Measurements from ENCODE around the gene KLC4. TPM values are rescaled to one million over a fixed set of nuclear protein-coding genes. Genes with fewer than 3 reads are reported as not detected.
A peak's percentile ranks its signal among the peaks of the same experiment; 100 is the strongest.
"Not testable (repeated sequence)": the region's sequence is repeated elsewhere in the genome, so short reads cannot be mapped to it uniquely, and the experiment has no call there.

KLC4 gene
- total RNA-seq, 1 donor, result 17.7 TPM

DNA sequence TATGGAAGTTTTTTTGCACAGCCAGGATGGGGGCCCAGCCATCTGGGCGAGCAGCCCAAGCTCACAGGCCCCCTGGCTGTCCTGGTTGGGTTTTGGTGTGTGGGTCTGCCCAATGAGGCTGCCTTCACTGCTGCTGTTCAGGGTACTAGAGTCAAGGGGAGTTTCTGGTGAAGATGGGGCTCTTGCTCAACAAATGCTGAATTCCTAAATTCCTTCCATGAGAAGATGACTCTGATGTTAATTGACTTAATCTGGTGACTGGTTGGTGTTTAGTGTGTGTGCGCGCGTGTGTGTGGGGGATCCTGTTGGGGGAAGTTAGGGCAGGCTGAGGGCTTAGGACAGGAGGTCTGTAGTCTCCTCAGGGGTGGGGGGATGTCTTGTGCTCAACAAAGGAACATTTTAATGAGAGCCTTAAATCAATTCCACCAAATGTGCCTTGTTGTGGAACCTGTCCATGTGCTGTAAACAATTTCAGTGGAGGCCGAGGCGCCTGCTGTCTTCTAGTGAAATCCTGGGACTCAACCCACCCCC lies 18.6 kb downstream of the KLC4 start:
- H3K36me3 ChIP-seq (ENCODE audit: insufficient read depth, low read length), result peaks cover 4% of the 10 kb centered on the region
- TF ChIP-seq, protein P1, sequence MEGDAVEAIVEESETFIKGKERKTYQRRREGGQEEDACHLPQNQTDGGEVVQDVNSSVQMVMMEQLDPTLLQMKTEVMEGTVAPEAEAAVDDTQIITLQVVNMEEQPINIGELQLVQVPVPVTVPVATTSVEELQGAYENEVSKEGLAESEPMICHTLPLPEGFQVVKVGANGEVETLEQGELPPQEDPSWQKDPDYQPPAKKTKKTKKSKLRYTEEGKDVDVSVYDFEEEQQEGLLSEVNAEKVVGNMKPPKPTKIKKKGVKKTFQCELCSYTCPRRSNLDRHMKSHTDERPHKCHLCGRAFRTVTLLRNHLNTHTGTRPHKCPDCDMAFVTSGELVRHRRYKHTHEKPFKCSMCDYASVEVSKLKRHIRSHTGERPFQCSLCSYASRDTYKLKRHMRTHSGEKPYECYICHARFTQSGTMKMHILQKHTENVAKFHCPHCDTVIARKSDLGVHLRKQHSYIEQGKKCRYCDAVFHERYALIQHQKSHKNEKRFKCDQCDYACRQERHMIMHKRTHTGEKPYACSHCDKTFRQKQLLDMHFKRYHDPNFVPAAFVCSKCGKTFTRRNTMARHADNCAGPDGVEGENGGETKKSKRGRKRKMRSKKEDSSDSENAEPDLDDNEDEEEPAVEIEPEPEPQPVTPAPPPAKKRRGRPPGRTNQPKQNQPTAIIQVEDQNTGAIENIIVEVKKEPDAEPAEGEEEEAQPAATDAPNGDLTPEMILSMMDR (IDR thresholded peaks at IDR 0.05; ENCODE audit: extremely low read depth, low read depth, low read length), result no peak
- peaks cover 32% of the 10 kb centered on the region for H3K4me1 ChIP-seq (ENCODE audit: insufficient read depth, low read length)
- H3K79me2 ChIP-seq (ENCODE audit: insufficient read depth, low read length), result peaks cover 53% of the 10 kb centered on the region
- no peaks in the 10 kb centered on the region for H3K27me3 ChIP-seq (ENCODE audit: insufficient read depth, low read length)
- H3K9me3 ChIP-seq (ENCODE audit: low read depth, low read length), result no peaks in the 10 kb centered on the region
- peaks cover 12% of the 10 kb centered on the region for H4K20me1 ChIP-seq (ENCODE audit: insufficient read depth, low read length)
- peak overlapping the region; percentile 58 for H3K27ac ChIP-seq (ENCODE audit: low read depth, low read length)
- H3K4me3 ChIP-seq (ENCODE audit: insufficient read depth, low read length), result peak overlapping the region; percentile 90
- peak overlapping the region; percentile 83 for H3K4me2 ChIP-seq (ENCODE audit: insufficient read depth, low read length)
- no peak overlapping the region for H2AFZ ChIP-seq (ENCODE audit: low read length)
- peak; percentile 77 for DNase-seq (ENCODE audit: insufficient read length, low spot score, missing footprints)

DNA sequence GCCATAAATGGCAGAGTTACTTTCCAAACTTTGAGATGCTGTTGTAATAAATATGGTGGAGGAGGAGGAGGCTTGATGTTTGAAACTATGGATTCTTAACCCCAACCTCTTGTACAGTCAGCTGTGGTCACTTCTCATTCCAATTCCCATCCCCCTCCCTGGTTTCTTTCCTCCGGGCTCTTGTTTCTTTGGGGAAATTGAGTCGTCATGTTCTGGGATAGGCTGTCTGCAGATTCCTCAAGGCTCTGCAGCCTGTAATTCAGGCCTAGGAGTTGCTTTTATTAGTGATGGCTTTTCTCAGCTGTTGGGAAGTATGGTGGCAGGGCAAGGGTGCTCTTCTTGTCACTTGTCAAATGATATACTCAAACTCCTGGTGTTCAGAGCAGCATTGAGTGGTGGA lies 19.3 kb downstream of the KLC4 start:
- peak overlapping the region; percentile 14 for H3K4me3 ChIP-seq (ENCODE audit: insufficient read depth, low read length)
- peaks cover 18% of the 10 kb centered on the region for H4K20me1 ChIP-seq (ENCODE audit: insufficient read depth, low read length)
- H3K36me3 ChIP-seq (ENCODE audit: insufficient read depth, low read length), result peaks cover 4% of the 10 kb centered on the region
- H3K9me3 ChIP-seq (ENCODE audit: low read depth, low read length), result no peaks in the 10 kb centered on the region
- H3K4me1 ChIP-seq (ENCODE audit: insufficient read depth, low read length), result peaks cover 32% of the 10 kb centered on the region
- H2AFZ ChIP-seq (ENCODE audit: low read length), result no peak overlapping the region
- peaks cover 60% of the 10 kb centered on the region for H3K79me2 ChIP-seq (ENCODE audit: insufficient read depth, low read length)
- H3K27me3 ChIP-seq (ENCODE audit: insufficient read depth, low read length), result no peaks in the 10 kb centered on the region
- TF ChIP-seq, protein P1 (IDR thresholded peaks at IDR 0.05; ENCODE audit: extremely low read depth, low read depth, low read length), result no peak
- H3K4me2 ChIP-seq (ENCODE audit: insufficient read depth, low read length), result peak overlapping the region; percentile 83
- H3K27ac ChIP-seq (ENCODE audit: low read depth, low read length), result peak overlapping the region; percentile 58
- no peak for DNase-seq (ENCODE audit: insufficient read length, low spot score, missing footprints)

DNA sequence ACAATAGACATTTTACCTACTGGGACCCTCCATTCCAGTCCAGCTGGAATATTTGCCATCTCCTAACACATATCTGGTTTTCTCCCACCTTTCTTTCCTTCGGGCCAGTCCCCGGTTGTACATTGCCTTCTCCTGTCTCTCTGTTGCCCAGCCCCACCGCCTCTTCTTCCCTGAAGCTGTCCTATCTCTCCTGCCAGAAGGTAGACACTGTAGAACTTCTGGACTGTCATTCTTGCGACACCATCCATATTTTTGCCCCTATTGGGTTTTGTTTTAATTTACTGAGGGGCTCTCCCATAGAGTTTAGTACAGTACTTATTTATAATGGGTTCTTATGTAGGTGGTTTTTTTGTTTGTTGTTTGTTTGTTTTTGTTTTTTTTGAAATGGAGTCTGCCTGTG lies 21.6 kb downstream of the KLC4 start:
- Histone ChIP-seq H3K79me2 (ENCODE audit: insufficient read depth, low read length) (peaks cover 79% of the 10 kb centered on the region), H3K4me2 (ENCODE audit: insufficient read depth, low read length) (no peak overlapping the region), H3K36me3 (ENCODE audit: insufficient read depth, low read length) (no peaks in the 10 kb centered on the region), H2AFZ (ENCODE audit: low read length) (no peak overlapping the region), H4K20me1 (ENCODE audit: insufficient read depth, low read length) (peaks cover 24% of the 10 kb centered on the region), H3K27ac (ENCODE audit: low read depth, low read length) (no peak overlapping the region), H3K4me1 (ENCODE audit: insufficient read depth, low read length) (peaks cover 24% of the 10 kb centered on the region), H3K9me3 (ENCODE audit: low read depth, low read length) (no peaks in the 10 kb centered on the region), H3K4me3 (ENCODE audit: insufficient read depth, low read length) (no peak overlapping the region), H3K27me3 (ENCODE audit: insufficient read depth, low read length) (no peaks in the 10 kb centered on the region)
- TF ChIP-seq, protein P1 (IDR thresholded peaks at IDR 0.05; ENCODE audit: extremely low read depth, low read depth, low read length), result no peak
- DNase-seq (ENCODE audit: insufficient read length, low spot score, missing footprints), result peak; percentile 34

DNA sequence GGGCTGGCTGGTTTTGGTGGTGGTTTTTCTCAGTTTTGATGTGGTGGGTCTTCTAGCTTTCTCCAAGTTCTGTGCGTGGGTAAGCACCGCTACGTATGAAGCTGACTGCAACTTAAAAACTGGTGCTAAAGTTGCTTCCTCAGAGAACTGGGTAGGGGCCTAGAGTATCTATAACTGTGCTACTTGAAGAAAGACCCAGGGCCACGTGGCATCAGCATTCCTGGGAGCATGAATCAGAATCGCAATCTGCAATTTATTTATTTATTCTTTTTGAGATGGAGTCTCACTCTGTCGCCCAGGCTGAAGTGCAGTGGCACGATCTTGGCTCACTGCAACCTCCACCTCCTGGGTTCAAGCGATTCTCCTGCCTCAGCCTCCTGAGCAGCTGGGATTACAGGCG lies 22.5 kb downstream of the KLC4 start:
- not testable (repeated sequence) for H3K27me3 ChIP-seq (ENCODE audit: insufficient read depth, low read length); H3K9me3 ChIP-seq (ENCODE audit: low read depth, low read length); H3K36me3 ChIP-seq (ENCODE audit: insufficient read depth, low read length); H3K4me2 ChIP-seq (ENCODE audit: insufficient read depth, low read length); H3K4me3 ChIP-seq (ENCODE audit: insufficient read depth, low read length); H3K27ac ChIP-seq (ENCODE audit: low read depth, low read length); H2AFZ ChIP-seq (ENCODE audit: low read length)
- peak; percentile 46 for DNase-seq (ENCODE audit: insufficient read length, low spot score, missing footprints)
- Histone ChIP-seq H4K20me1 (ENCODE audit: insufficient read depth, low read length) (peaks cover 33% of the 10 kb centered on the region), H3K79me2 (ENCODE audit: insufficient read depth, low read length) (peaks cover 82% of the 10 kb centered on the region), H3K4me1 (ENCODE audit: insufficient read depth, low read length) (peaks cover 27% of the 10 kb centered on the region)
